Measurements from ENCODE around the gene KIRREL2.

DNA sequence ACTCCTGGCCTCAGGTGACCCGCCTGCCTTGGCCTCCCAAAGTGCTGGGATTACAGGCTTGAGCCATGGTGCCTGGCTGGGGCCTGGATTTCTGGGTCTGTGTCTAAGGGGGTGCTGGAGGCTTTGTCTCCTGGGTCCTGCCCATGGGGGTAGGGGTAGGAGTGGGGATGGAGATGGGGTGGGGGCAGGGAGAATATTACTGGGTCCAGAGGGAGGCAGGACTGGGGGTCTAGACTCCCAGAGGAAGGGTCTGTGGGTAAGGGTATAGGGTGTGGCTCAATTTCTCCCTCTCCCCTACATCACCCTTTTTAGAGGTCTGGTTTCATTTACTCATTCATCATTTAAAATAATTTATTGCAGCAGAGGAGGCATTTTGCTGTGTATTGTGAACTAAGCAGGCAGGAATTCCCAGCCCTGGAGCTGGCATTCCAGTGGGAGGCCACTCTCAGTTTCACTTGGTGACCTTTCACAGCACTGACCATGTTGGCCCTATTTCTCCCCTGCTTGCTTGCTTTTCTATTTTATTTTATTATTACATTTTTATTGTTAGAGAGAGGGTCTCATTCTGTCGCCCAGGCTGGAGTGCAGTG lies 44.4 kb downstream of the KIRREL2 start:
- TF ChIP-seq, protein P1, sequence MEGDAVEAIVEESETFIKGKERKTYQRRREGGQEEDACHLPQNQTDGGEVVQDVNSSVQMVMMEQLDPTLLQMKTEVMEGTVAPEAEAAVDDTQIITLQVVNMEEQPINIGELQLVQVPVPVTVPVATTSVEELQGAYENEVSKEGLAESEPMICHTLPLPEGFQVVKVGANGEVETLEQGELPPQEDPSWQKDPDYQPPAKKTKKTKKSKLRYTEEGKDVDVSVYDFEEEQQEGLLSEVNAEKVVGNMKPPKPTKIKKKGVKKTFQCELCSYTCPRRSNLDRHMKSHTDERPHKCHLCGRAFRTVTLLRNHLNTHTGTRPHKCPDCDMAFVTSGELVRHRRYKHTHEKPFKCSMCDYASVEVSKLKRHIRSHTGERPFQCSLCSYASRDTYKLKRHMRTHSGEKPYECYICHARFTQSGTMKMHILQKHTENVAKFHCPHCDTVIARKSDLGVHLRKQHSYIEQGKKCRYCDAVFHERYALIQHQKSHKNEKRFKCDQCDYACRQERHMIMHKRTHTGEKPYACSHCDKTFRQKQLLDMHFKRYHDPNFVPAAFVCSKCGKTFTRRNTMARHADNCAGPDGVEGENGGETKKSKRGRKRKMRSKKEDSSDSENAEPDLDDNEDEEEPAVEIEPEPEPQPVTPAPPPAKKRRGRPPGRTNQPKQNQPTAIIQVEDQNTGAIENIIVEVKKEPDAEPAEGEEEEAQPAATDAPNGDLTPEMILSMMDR (IDR thresholded peaks at IDR 0.05): no peak
- TF ChIP-seq POLR2A (IDR thresholded peaks at IDR 0.05): no peak
- no peak for TF ChIP-seq POLR2AphosphoS5 (IDR thresholded peaks at IDR 0.05)
- no peak for TF ChIP-seq EP300 (IDR thresholded peaks at IDR 0.05)
